HG03045 (cell line): ENCODE results near the gene HEATR5A.
"Not testable (repeated sequence)": the region's sequence is repeated elsewhere in the genome, so short reads cannot be mapped to it uniquely, and the experiment has no call there.

Experiments
- ATAC-seq: cut with Tn5 transposase; IDR thresholded peaks from one replicate; pipeline ENCODE4 v1.9.1; 2021; ENCODE audit warnings: mild to moderate bottlenecking, moderate library complexity; ENCODE audit not compliant: unreplicated experiment

Gene HEATR5A

DNA sequence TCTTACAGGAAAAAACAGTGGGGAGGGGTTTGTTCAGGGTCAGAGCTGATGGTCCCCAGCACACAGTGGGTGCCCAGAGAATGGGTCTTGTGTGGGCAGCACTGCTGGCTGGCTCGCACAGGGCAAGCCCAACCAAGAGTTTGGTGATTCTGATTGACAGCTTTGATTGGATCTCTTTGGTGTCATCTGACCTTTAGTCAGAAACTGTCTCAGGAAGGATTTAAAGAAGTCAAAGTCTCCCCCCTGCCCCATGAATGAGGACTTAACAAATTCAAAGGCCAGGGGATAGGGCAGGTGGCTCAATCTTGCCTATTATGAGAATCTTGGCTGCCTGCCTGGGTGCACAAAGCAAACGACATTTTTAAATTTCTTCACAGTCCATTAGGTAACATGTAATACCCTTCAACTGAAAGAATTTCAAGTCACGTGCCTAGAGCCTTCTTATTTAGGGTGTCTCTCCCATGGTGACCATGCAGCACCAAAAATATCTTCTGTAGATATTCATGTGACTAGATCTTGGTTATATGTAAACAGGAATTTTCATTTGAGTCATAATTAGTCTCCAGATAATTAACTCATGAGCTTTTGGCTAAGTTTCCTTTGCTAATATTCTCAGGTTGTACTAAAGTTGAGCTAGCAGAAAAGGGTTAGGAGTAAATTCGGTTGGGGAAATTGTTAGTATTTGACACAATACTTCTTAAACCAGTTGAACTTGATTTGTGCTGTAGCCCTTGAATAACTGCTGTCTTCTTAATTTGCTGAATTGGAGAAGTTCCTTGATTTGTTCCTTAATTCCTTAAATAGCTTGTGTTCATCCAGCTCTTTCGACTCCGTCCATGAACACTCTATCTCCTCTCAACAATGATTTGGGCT, 158.3 kb downstream of the HEATR5A start:
- no peak for ATAC-seq

DNA sequence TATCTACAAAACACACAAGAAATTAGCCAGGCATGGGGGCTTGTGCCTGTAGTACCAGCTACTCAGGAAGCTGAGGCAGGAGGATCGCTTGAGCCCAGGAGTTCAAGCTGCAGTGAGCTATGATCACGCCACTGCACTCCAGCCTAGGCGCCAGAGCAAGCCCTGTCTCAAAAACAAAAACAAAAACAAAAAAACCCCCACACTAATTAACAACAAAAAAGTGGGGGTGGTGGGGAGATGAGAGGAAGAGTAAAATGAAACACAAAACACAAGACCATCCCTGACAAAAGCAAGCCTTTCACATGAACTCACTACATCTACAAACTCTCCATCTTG, 158.9 kb downstream of the HEATR5A start:
- no peak for ATAC-seq

DNA sequence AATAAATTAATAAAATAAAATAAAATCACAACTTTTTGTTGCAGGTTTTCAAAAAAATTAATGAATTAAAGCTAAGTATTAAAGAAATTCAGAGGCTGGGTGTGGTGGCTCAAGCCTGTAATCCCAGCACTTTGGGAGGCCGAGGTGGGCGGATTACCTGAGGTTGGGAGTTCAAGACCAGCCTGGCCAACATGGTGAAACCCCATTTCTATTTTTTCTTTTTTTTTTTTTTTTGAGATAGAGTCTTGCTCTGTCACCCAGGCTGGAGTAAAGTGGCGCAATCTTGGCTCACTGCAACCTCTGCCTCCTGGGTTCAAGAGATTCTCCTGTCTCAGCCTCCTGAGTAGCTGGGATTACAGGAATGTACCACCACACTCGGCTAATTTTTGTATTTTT, 161.3 kb downstream of the HEATR5A start:
- not testable (repeated sequence) for ATAC-seq

DNA sequence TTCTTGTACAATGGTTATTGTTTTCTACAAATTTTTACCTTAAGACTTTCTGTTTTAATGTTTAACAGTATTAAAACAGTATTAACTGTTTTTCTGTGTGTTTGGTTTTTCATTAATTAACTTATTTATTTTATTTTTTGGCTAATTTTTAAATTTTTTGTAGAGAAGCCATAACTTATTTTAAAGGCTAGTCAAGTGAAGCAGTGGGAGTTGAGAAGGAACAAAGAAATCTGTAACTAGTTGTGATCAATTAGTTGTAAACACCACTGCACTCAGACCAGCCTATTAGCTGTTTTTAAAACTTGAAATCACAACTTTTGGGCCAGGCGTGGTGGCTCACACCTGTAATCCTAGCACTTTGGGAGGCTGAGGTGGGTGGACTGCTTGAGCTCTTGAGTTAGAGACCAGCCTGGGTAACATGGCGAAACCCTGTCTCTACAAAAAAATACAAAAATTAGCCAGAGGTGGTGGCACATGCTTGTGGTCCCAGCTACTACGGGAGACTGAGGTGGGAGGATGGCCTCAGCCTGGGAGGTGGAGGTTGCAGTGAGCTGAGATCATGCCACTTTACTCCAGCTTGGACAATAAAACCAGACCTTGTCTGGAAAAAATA, 161.8 kb downstream of the HEATR5A start:
- no peak for ATAC-seq

- ATAC-seq, result not testable (repeated sequence)
These were observed 162.6 kb downstream of the HEATR5A start for GRCh38 chr14:31257554-31258426.

DNA sequence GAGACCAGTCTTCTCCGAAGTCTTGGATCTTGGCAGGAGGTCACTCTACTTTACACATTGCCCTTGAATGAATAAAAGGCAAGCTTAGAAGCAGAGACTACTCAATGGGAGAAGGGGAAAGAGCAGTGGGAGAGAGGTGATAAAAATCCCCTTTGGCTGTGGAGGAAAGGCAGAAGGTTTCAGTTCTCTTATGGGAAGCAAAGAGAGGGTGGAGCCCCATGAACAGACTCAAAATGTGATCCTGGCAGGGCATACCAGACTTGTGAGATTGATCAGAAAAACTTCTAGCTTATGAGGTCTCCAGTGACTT, 163.2 kb downstream of the HEATR5A start:
- ATAC-seq, result no peak

- ATAC-seq, result no peak
These were observed 163.7 kb downstream of the HEATR5A start for GRCh38 chr14:31256534-31257243.

- ATAC-seq, result not testable (repeated sequence)
These were observed 164.4 kb downstream of the HEATR5A start for GRCh38 chr14:31255918-31256317.

DNA sequence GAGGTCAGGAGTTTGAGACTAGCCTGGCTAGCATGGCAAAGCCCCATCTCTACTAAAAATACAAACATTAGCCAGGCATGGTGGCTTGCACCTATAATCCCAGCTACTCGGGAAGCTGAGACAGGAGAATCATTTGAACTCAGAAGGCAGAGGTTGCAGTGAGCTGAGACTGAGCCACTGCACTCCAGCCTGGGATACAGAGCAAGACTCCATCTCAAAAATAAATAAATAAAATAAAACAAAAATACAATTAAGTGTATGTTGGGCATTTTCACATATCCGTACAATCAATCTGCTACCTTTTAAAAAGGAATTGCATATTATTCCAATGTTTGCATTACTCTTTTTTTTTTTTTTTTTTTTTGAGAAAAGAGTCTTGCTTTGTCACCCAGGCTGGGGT, 165.1 kb downstream of the HEATR5A start:
- no peak for ATAC-seq

GRCh38 chr14:31253746-31254471, 166.4 kb downstream of the HEATR5A start:
- no peak for ATAC-seq

DNA sequence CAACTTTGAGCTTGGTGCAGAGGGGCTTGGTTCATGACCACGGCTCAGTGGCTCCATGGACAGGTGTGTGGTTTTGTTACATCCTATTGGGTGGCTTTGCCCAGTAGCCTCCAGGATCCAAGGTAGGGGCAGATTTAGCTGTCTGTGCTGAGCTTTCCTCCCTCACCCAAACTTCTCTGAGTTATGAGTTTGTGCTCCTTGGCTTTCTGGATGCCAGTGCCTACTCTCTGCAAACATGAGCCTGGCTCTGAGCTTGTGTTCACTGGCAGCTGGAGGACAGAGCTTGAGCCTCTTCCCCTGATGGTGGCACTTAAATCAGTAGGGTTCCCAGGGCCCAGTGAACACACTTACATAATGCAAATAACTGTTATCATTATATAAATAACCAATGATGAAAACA, 167.5 kb downstream of the HEATR5A start:
- no peak for ATAC-seq

GRCh38 chr14:31251028-31251958, 169.1 kb downstream of the HEATR5A start:
- ATAC-seq, result no peak

- ATAC-seq, result no peak
These were observed 175.7 kb downstream of the HEATR5A start for GRCh38 chr14:31244626-31245025.

- ATAC-seq, result no peak
These were observed 176.5 kb downstream of the HEATR5A start for GRCh38 chr14:31243860-31244259.

DNA sequence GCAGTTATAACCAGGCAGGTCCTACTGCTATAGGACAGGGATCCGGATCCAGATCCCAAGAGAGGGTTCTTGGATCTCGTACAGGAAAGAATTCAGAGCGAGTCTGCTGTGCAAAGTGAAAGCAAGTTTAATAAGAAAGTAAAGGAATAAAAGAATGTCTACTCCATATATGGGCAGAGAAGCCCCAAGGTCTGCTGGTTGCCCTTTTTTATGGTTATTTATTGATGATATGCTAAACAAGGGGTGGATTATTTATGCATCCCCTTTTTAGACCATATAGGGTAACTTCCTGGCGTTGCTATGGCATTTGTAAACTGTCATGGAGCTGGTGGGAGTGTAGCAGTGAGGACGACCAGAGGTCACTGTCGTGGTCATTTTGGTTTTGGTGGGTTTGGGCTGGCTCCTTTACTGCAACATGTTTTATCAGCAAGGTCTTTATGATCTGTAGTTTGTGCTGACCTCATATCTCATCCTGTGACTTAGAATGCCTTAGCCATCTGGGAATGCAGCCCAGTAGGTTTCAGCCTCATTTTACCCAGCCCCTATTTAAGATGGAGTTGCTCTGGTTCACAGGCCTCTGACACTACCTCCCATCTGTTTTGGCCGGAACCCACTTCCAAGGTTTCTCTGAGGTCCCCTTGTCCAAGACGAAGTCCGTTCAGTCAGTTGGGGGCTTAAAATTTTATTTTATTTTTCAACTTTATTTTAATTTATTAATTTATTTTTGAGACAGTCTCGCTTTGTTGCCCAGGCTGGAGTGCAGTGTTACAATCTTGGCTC, 178.0 kb downstream of the HEATR5A start:
- not testable (repeated sequence) for ATAC-seq
